Brain pericyte (primary cell): Measurements from ENCODE around the gene CDH4.

Experiments used
- DNase-seq: peaks from one replicate; pipeline ENCODE4 v3.0.0-alpha.2; 2012; ENCODE audit warnings: low read depth, low spot score

CDH4 gene

DNA sequence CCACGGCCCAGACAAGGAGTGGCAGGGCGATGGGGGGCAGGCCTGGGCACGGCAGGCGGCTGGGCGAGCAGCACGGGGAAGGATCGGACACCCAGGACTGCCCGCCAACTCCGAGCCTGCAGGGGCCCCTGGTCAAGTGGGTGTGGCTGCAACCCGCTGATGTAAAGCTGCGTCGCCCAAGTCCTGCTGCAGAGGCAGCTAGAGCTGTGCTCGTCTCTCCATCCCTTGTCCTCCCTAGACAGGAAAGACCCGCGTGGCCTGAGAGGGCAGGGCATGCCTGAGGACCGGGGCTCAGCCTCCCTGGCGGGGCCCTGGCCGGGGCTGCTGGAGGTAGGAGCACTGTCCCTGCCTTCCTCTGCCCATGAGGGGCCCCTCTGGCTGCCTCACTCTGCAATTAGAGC lies 281.2 kb downstream of the CDH4 start:
- DNase-seq, result no peak

GRCh38 chr20:61534346-61534745 lies 282.3 kb downstream of the CDH4 start:
- DNase-seq, result no peak

GRCh38 chr20:61535091-61535490 lies 283.0 kb downstream of the CDH4 start:
- DNase-seq, result no peak

DNA sequence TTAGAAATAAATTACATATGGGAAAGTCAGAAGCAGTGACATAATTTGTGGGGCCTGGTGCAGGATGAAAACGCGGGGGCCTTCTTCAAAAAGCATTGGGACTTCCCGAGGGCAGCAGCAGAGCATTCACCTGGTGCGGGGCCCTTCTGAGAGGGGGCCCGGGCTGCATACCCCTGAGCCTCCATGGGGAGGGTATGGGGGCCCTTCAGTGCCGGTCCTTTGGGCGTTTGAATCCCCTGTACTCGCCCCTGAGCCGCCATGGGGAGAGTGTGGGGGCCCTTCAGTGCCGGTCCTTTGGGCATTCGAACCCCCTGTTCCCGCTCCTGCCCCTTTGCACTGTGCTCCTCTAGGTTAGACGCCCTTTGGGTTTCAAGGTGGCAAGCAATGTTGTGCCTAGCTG lies 283.5 kb downstream of the CDH4 start:
- no peak for DNase-seq

DNA sequence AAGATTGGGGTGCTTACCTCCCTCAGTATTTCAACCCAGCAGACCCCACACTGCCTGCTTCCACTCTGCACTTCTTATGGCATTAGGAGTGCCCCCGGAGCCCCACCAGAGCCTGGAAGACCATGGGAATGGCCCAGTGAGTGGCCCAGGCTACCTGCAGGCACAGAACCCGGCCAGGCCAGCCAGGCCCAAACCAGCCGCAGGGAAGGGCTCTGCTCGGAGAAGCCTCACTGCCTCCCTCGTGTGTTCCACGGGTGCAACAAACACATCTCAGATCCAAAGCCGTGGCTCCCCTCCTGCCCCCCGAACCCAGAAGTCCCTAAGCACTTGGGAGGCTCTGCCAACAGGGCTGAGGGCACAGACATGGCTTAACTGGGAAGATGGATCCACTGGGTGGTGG lies 283.9 kb downstream of the CDH4 start:
- DNase-seq, result no peak

GRCh38 chr20:61536671-61537070 lies 284.6 kb downstream of the CDH4 start:
- DNase-seq, result no peak

DNA sequence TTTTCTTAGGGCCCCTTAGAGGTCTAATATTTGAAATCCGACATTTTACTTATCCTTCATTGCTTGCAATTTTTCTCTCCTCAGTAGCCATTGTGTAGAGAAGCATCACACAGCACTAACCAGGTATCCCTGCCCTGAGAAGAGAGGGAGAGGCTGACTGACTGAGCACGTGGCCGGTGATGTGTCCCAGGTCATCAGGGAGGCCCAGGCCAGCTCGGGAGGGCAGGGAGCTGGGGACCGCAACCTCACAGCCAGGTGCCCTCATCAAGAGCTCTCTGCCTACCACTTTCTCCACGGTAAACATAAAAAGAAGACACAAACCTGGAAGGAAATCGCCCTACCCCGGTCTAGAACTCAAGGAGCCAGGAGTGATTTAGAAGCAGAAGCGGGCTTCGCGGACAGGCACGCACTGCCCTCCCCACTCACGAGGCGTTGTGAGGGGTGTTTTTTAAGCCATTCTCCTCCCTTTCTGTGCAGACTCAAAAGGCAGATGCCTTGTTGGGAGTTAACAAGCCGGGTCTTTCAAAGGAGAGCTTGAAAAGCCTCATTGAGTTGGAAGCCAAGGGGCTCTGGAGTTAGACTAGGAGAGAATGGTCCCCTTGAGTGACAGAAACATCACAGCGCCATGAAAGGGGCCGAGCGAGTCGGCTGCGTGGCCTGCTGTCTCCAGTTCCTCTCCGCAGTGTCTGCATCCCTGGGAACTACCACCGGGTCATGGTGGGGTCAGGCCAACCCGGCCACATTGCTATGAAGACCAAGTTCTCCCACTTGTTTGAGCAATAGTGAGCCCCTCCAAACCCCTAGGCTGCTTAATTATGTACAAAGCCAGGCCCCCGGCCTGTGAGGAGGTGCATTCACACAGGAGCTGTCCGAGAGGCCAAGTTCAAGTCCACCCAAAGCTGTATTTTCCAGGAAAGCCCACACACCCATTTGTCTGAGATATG lies 285.4 kb downstream of the CDH4 start:
- DNase-seq, result no peak

DNA sequence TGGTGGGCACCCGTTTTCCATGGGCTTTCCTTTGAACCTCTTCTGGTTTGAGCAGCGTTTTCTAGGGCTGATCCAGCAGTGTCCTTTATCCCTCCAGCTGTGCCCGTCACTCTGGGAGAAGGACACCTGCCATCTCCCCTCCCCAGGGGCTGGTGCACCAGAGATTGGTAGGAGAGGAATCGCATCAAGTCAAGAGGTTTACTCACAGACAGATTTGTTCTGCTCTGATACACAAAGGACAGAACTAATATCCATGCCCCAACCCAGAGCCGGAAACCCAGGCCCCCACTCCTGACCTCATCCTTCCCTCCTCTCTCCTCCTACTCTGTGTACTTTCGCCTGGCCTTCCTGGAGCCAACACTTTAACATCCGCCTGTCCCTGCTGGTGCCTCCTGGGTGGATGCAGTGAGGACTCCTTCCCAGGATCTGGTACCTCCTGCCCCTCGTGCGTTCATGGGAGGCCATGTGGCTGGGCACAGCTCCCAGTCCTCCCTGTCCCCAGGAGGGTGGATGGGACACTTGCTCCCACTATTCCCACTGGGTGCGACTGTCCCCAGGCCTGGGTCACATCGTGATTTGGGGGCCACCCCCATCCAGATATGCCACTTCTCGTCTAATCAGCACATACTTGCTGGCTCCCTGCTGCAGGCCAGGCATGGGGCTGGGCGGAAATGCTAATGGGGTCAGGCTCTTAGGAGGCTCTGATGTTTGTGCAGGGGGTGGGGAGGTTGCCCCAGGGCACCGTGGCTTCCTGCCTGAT lies 286.3 kb downstream of the CDH4 start:
- no peak for DNase-seq

GRCh38 chr20:61538943-61539265 lies 286.8 kb downstream of the CDH4 start:
- no peak for DNase-seq

DNA sequence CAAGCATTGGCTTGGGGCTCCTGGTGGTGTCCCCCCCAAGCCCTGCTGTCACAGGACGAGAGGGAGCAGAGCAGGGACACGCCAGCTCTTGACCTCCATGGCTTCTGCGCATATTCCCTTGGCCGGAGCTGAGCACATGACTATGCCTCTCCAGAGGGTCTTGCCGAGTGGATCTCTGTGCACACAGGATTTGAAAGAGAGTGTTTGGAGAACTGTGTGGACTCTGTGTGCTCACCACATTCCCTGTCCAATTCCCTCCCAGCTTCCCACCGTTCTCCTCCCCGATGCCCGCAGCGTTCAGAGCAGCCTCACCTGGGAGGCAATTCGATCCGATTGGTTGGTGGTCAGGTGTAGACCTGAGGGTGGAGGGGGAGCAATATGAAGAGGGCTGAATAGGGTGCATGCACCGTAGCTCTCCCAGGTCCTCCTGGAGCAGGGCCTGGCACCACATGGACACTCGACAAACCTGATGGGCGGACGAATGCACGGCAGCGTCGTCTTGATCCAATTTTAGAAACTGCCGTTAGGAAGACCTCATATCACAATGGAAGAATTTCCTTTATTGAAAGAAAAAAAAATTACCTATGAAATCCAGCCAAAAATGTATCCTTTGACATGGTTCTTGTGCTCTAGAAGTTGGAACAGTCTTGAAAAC lies 287.8 kb downstream of the CDH4 start:
- no peak for DNase-seq

- DNase-seq, result no peak
Observed at GRCh38 chr20:61541537-61541936, 289.5 kb downstream of the CDH4 start.

DNA sequence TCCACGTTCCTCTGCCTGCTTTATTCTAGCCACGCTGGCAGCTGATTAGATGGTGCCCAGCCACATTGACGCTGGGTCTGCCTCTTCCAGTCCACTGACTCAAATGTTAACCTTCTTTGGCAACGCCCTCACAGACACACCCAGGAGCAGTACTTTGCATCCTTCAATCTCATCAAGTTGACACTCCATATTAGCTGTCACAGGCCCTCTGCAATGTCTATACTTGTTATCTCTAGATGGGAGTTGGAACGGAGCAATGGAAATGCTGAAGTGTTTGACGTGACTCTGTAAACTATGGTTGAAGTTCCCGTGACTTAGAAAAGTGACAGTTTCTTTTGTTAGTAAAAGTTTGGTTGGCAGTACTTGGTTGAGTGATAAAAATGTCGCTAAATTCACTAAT lies 291.0 kb downstream of the CDH4 start:
- no peak for DNase-seq

DNA sequence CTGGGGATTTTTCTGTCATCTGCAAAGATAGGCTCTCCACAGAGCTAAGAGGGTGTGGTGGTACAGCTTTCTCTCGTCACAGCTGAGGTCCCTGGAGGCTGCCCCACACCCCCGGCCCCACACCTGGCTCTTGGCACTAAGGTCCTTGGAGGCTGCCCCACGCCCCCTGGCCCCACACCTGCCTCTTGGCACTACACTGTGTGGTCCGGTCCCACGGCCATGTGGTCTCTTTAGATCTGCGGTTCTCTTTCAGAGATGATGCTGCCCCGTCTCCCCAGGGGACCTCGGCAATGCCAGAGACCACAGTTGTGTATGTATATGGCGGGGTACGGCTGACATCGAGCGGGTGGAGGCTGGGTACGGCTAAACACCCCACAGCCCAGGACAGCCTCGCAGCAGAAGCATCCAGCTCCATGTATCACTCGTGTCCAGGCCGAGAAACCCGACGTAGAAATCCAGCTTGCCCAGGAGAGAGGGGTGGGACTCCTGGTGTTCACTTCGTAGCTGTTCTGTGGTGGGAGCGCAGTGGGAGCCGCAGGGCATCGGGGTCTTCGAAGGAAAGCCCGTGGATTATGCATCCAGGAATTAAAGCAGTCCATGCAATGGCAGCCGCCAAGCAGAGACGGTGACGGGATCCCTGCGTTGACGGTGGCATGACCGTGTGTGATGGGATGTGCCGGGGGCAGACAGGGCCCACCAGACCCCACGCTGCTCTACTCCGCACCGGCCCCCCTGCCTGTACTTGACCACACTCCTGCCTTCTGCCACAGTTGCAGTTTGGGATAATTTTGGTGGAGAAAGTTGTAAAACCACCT lies 292.1 kb downstream of the CDH4 start:
- DNase-seq, result no peak

DNA sequence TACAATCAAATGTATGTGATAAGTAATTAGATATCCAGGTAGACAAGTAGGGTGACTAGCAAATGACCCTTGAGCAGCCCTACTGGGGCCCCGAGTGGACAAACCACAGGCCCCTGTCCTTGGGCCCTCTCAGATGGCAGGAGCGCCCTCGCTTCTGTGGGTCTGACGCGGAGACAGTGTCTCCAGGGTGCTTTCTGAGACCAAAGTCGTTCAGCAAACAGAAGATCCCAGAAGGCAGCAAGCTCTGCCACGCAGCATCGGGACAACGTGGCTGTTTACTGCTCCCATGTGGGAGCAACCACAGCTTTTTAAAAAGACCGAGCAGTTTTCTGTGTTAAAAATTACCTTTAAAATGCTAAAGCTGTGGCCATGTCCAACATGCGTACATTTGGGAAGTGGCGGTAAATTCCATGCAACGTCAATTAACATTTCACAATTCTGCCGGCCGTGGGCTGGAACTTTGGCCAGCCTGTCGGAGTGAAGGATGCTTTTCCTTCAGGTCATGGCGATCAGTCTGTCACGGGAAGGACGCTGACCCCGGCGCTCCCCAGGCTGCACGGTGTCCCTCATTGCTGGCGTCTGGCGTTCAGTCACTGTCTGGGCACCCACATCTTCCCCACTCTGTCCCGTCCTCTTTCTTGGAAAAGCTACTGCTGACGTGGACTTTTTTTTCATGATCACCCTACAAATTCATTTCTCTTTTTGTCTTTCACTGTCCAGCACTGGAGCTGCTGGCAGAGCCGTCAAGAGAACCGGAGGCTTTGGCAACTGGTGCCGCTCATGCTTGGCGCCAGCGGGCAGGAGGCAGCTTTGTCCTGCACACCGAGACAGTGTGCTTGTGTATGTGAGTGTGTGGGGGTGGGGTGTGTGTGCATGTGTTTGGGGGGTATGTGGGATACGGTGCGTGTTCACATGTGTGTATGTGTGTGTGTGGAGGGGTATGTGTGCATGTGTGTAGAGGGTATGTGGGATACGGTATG lies 293.1 kb downstream of the CDH4 start:
- no peak for DNase-seq

GRCh38 chr20:61546641-61547040 lies 294.6 kb downstream of the CDH4 start:
- no peak for DNase-seq

DNA sequence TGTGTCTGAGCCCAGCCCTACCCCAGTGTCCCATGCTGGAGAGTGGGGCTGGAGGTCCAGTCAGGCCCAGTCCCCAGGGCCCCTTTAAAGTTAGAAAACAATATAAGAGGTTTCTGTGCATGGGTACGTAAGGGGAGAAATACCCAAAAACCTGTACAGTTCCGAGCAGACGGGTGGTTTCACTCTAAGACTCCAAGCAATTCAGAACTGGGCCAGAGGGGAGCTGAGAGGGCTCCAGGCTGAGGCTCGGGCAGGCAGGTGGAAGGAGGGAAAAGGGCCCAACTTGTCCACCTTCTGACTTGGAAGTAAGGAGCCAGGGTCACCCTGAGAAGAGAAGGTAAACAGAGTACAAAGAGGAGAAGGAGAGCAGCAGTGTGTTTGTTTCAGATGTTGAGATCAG lies 296.0 kb downstream of the CDH4 start:
- no peak for DNase-seq

GRCh38 chr20:61549865-61550264 lies 297.8 kb downstream of the CDH4 start:
- DNase-seq, result no peak

DNA sequence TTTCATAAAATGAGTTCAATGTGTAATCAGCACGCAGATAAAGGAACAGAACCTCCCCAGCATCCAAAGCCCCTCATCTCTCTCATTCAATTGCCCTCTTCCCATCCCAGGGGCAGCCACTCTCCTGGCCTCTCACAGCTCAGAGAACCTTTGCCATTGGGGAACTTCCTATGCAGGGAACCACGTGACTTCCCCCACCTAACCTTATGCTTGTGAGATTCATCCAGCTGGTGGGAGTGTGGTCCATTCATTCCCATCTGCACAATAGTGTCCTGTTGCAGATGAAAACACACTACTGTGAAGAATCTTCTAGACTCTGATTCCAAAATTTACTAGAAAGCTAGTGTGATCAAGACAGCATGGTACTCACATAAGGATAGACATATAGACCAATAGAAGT lies 299.3 kb downstream of the CDH4 start:
- no peak for DNase-seq

GRCh38 chr20:61554617-61555016 lies 302.6 kb downstream of the CDH4 start:
- no peak for DNase-seq

GRCh38 chr20:61555566-61555965 lies 303.5 kb downstream of the CDH4 start:
- DNase-seq, result no peak
